Body of pancreas (tissue), 4 donors: ENCODE measurements around the gene OR12D1. TPM values are rescaled to one million over a fixed set of nuclear protein-coding genes. Genes with fewer than 3 reads are reported as not detected.

ENCODE experiments used
- ATAC-seq: fragments of 150-250 bp; one replicate; pipeline ENCODE4 v1.9.1; 2016
- DNase-seq, 4 donors: peaks; one replicate each; pipeline ENCODE4 v3.0.0-alpha.2; 2019
- H3K27ac ChIP-seq, 4 donors: fragments of 200-600 bp; sonication (generic); 1 replicate in 3 of 4; 2 replicates in 1 of 4; pipeline versions ENCODE4 v1.5.1 to v1.6.1; 2016 to 2019; ENCODE audit warnings: mild to moderate bottlenecking in 1 of 4, mixed read lengths in 1 of 4, moderate library complexity in 1 of 4
- H3K27me3 ChIP-seq, 2 donors: fragments of 200-600 bp; sonication (generic); one replicate each; pipeline ENCODE4 v1.6.0; 2016; ENCODE audit warnings: mild to moderate bottlenecking in 1 of 2
- H3K36me3 ChIP-seq, 2 donors: fragments of 200-600 bp; sonication (generic); replicated peaks in 1 of 2; 2 replicates each; pipeline ENCODE4 v1.5.1; 2016; ENCODE audit warnings: low read depth in 2 of 2; ENCODE audit not compliant: insufficient read depth in 1 of 2
- H3K4me1 ChIP-seq: fragments of 200-600 bp; sonication (generic); one replicate; pipeline ENCODE4 v1.6.0; 2016
- H3K4me3 ChIP-seq, 2 donors: fragments of 200-600 bp; sonication (generic); 1 replicate in 1 of 2; 2 replicates in 1 of 2; pipeline ENCODE4 v1.5.1; 2016 to 2019
- H3K9me3 ChIP-seq, 3 donors: fragments of 200-600 bp; sonication (generic); 1 replicate in 2 of 3; 2 replicates in 1 of 3; pipeline ENCODE4 v1.5.1; 2016
- CTCF ChIP-seq, 7 experiments: fragments of 450-650 bp in 4 of 7; fragments of 200-600 bp in 3 of 7; sonication (generic) in 3 of 7; IDR thresholded peaks; one replicate each; pipeline ENCODE4 v1.5.1; 2016 to 2019; ENCODE audit warnings: antibody characterized with exemption in 7 of 7
- POLR2A ChIP-seq, 3 donors: fragments of 450-650 bp; IDR thresholded peaks; one replicate each; pipeline ENCODE4 v1.6.1; 2016; ENCODE audit warnings: antibody characterized with exemption in 3 of 3, mild to moderate bottlenecking in 2 of 3
- WGBS, 2 donors: methylation state at CpG; one replicate each; pipeline ENCODE4 v1.1.5; 2017; 5-methylcytosine and 5-hydroxymethylcytosine counted together
- intact Hi-C: fragments of 100-400 bp; cut with DNase I; formaldehyde crosslinking; loops from one replicate; pipeline ENCODE4 v1.15.1; 2023
- total RNA-seq, 2 donors: library from RNA; depleted of rRNA; stranded (reverse); fragments of >200 nt; gene quantifications; one replicate each; pipeline ENCODE4 v1.1.0, GENCODE V29; 2016

OR12D1 gene
- total RNA-seq, result not detected

GRCh38 chr6:29414588-29414987 is at the start of gene OR12D1:
Gene OR12D1 (plus strand): TSS chr6:29414928.
- H3K36me3 ChIP-seq, result no peaks in the 10 kb centered on the region
- peak; percentile 87 for ATAC-seq
- H3K4me1 ChIP-seq, result no peaks in the 10 kb centered on the region
- peak in 1 of 4 donors; percentile 22 for DNase-seq
- no peaks in the 10 kb centered on the region for H3K27me3 ChIP-seq
- H3K9me3 ChIP-seq, result no peaks in the 10 kb centered on the region
- no peak within 1 kb of the TSS for H3K4me3 ChIP-seq
- intact Hi-C loops, result no loop called here
- TF ChIP-seq CTCF (IDR thresholded peaks at IDR 0.05) (peak in 6 of 7 experiments; percentile 10 to 56 (median 46)), POLR2A (IDR thresholded peaks at IDR 0.05) (no peak)
- H3K27ac ChIP-seq, result peak within 1 kb of the TSS in 1 of 4 donors; percentile 5

GRCh38 chr6:29368765-29369164 is 46.0 kb upstream of the OR12D1 start, which contains the start of gene OR5V1:
Gene OR5V1 (minus strand): TSS chr6:29368865. CDS start chr6:29356195, 12,670 bp downstream.
- Histone ChIP-seq H3K27ac (no peak within 1 kb of the TSS), H3K27me3 (no peaks in the 10 kb centered on the region), H3K4me1 (no peaks in the 10 kb centered on the region), H3K4me3 (no peak within 1 kb of the TSS), H3K36me3 (no peaks in the 10 kb centered on the region), H3K9me3 (no peaks in the 10 kb centered on the region)
- DNase-seq (no peak), ATAC-seq (no peak)
- intact Hi-C loops, result no loop called here
- 47 to 51% methylated on average over 3 of the region's 3 CpGs for WGBS, 2 donors
- TF ChIP-seq CTCF (IDR thresholded peaks at IDR 0.05) (no peak), POLR2A (IDR thresholded peaks at IDR 0.05) (no peak)

- no peaks in the 10 kb centered on the region for H3K27me3 ChIP-seq
- TF ChIP-seq CTCF (IDR thresholded peaks at IDR 0.05) (no peak), POLR2A (IDR thresholded peaks at IDR 0.05) (no peak)
- H3K4me3 ChIP-seq, result no peak within 1 kb of the TSS
- no peak within 1 kb of the TSS for H3K27ac ChIP-seq
- no peaks in the 10 kb centered on the region for H3K4me1 ChIP-seq
- H3K36me3 ChIP-seq, result no peaks in the 10 kb centered on the region
- ATAC-seq (no peak), DNase-seq (no peak)
- H3K9me3 ChIP-seq, result no peaks in the 10 kb centered on the region
- 89 to 96% methylated on average over 1 of the region's 1 CpG for WGBS, 2 donors
- intact Hi-C loops, result no loop called here
Observed at GRCh38 chr6:29375191-29375590, 39.5 kb upstream of the OR12D1 start, which contains the start of gene OR12D3. Gene OR12D3 (minus strand): TSS chr6:29375291. CDS start chr6:29375287, 4 bp downstream.

- no peak for DNase-seq
- no peaks in the 10 kb centered on the region for H3K9me3 ChIP-seq
- TF ChIP-seq CTCF (IDR thresholded peaks at IDR 0.05) (peak in 4 of 7 experiments; percentile 4 to 43 (median 31)), POLR2A (IDR thresholded peaks at IDR 0.05) (no peak)
- no peaks in the 10 kb centered on the region for H3K4me1 ChIP-seq
- ATAC-seq, result no peak
- H3K27me3 ChIP-seq, result no peaks in the 10 kb centered on the region
- intact Hi-C loops, result no loop called here
- no peak overlapping the region for H3K27ac ChIP-seq
- no peaks in the 10 kb centered on the region for H3K36me3 ChIP-seq
- no peak overlapping the region for H3K4me3 ChIP-seq
Observed at GRCh38 chr6:29376003-29376402, 38.7 kb upstream of the OR12D1 start.

GRCh38 chr6:29388533-29388932 is 26.2 kb upstream of the OR12D1 start:
- intact Hi-C loops, result no loop called here
- Histone ChIP-seq H3K27me3 (no peaks in the 10 kb centered on the region), H3K4me3 (no peak overlapping the region), H3K9me3 (no peaks in the 10 kb centered on the region), H3K4me1 (no peaks in the 10 kb centered on the region), H3K27ac (no peak overlapping the region), H3K36me3 (no peaks in the 10 kb centered on the region)
- DNase-seq (no peak), ATAC-seq (no peak)
- WGBS, 2 donors, result 38 to 43% methylated on average over 4 of the region's 4 CpGs
- TF ChIP-seq CTCF (IDR thresholded peaks at IDR 0.05) (no peak), POLR2A (IDR thresholded peaks at IDR 0.05) (no peak)
